HUES64 (cell line): ENCODE data around the gene CCL5. TPM values are rescaled to one million over a fixed set of nuclear protein-coding genes. Genes with fewer than 3 reads are reported as not detected.

ENCODE experiments used
- H3K27ac ChIP-seq: 2 replicates; pipeline ENCODE4 v1.7.0; 2013; ENCODE audit warnings: low read depth, low read length, inconsistent platforms
- H3K27me3 ChIP-seq: 2 replicates; pipeline ENCODE4 v1.6.1; 2013; ENCODE audit warnings: mild to moderate bottlenecking, low read length; ENCODE audit not compliant: insufficient read depth
- H3K36me3 ChIP-seq: 2 replicates; pipeline ENCODE4 v1.6.1; 2013; ENCODE audit warnings: mild to moderate bottlenecking, low read length; ENCODE audit not compliant: insufficient read depth
- H3K4me1 ChIP-seq: 2 replicates; pipeline ENCODE4 v1.6.1; 2013; ENCODE audit warnings: mild to moderate bottlenecking, low read length, moderate library complexity; ENCODE audit not compliant: insufficient read depth
- H3K4me3 ChIP-seq: 2 replicates; pipeline ENCODE4 v1.5.1; 2013; ENCODE audit warnings: mild to moderate bottlenecking, low read length, moderate library complexity
- H3K9ac ChIP-seq: 2 replicates; pipeline ENCODE4 v1.6.1; 2013; ENCODE audit warnings: mild to moderate bottlenecking, low read depth, low read length
- H3K9me3 ChIP-seq: 2 replicates; pipeline ENCODE4 v1.6.1; 2013; ENCODE audit warnings: low read depth, low read length; ENCODE audit not compliant: insufficient read depth
- WGBS: fragments of 150-250, 120-280 bp; methylation state at CpG from one replicate; pipeline ENCODE4 v1.1.7; 2013; ENCODE audit warnings: missing lambda C conversion rate; 5-methylcytosine and 5-hydroxymethylcytosine counted together
- polyA plus RNA-seq, 2 experiments: library from polyadenylated mRNA; stranded (reverse); fragments of 50-300 nt; gene quantifications; one replicate each; pipeline ENCODE4 v1.2.3, GENCODE V29; 2013

The CCL5 gene
- not detected for polyA plus RNA-seq (2013, experiment 1 of 2)
- not detected for polyA plus RNA-seq (2013, experiment 2 of 2)

- Histone ChIP-seq H3K27ac (no peak within 1 kb of the TSS), H3K36me3 (no peaks in the 10 kb centered on the region), H3K9ac (no peak within 1 kb of the TSS), H3K4me3 (no peak within 1 kb of the TSS), H3K27me3 (no peaks in the 10 kb centered on the region), H3K9me3 (no peaks in the 10 kb centered on the region), H3K4me1 (no peaks in the 10 kb centered on the region)
- WGBS = 91% methylated on average over 11 of the region's 11 CpGs
Observed at GRCh38 chr17:35879773-35880654, at the start of gene CCL5. Gene CCL5, minus strand, starts transcription at chr17:35880360.

DNA sequence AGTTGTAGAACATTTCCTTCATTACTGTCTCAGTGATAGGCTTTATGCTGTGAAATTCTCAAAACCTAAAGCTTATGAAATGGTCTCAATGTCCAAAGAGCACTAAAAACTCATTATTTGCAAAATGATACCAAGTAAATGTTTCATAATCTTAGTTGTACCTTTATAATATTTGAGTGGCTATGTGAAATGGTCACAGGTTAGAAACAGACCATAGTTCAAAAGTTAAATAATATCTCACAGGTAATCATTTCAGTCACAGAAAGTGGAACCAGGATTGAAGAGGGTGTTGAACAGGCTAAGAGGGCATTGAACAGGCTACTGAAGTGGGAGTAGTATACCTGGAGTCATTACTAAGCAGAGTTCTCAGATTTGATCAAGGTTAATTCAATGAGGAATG is 47.6 kb upstream of the CCL5 start:
- no peak overlapping the region for H3K27ac ChIP-seq
- peaks cover 12% of the 10 kb centered on the region for H3K4me1 ChIP-seq
- H3K36me3 ChIP-seq = peaks cover 15% of the 10 kb centered on the region
- H3K27me3 ChIP-seq = peaks cover 6% of the 10 kb centered on the region; the same call in 1 of the 2 replicates
- no peak overlapping the region for H3K4me3 ChIP-seq
- H3K9ac ChIP-seq = no peak overlapping the region
- no peaks in the 10 kb centered on the region for H3K9me3 ChIP-seq

GRCh38 chr17:35923609-35924114 is 43.5 kb upstream of the CCL5 start:
- Histone ChIP-seq H3K36me3 (peaks cover 20% of the 10 kb centered on the region), H3K4me3 (no peak overlapping the region), H3K27me3 (no peaks in the 10 kb centered on the region), H3K9ac (no peak overlapping the region), H3K27ac (no peak overlapping the region), H3K9me3 (no peaks in the 10 kb centered on the region), H3K4me1 (no peaks in the 10 kb centered on the region)
- WGBS = 94% methylated on average over 6 of the region's 6 CpGs

- Histone ChIP-seq H3K9ac (no peak overlapping the region), H3K36me3 (peaks cover 18% of the 10 kb centered on the region), H3K4me3 (no peak overlapping the region), H3K27me3 (no peaks in the 10 kb centered on the region), H3K9me3 (no peaks in the 10 kb centered on the region), H3K27ac (no peak overlapping the region), H3K4me1 (no peaks in the 10 kb centered on the region)
- 88% methylated on average over 1 of the region's 1 CpG for WGBS
Observed at GRCh38 chr17:35920229-35920628, 40.1 kb upstream of the CCL5 start.

GRCh38 chr17:35918665-35919064 is 38.5 kb upstream of the CCL5 start:
- Histone ChIP-seq H3K9me3 (no peaks in the 10 kb centered on the region; the same call in 1 of the 2 replicates), H3K9ac (no peak overlapping the region), H3K36me3 (peaks cover 6% of the 10 kb centered on the region; the same call in 1 of the 2 replicates), H3K4me3 (no peak overlapping the region), H3K27ac (no peak overlapping the region), H3K4me1 (no peaks in the 10 kb centered on the region), H3K27me3 (no peaks in the 10 kb centered on the region)
- WGBS = 96% methylated on average over 3 of the region's 3 CpGs

DNA sequence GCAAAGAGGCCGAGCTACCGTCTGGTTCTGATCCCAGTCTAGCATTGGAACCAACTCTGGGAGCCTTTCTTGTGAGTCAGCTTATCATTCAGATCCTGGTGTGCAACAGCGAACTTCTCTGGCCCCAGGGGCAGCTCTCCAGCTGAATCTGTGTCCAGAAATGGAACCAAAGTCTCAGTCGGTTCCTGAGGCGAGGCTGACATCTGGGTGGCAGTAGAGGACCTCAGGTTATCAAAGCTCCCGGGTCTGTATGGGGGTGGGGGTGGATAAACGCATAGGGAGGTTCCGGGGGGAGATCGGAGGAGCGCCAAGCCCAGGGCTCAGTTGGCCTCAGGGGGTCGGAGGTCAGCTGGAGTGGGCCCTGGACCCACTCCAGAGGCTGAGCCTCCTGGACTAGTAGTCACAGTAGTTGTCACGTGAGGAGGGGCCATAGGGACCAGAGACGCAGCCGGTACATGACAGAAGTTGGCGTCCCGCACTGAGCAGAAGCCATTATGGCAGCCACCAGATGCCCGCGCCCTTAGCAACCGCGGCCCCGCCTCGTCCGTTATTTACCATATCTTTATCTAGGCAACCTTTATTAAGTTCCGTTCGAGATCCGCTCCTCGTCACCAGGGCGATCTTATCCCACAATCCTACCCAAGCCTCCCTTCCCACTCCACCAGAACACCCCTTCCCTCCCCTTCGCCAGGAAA is 37.5 kb upstream of the CCL5 start:
- 97% methylated on average over 29 of the region's 29 CpGs for WGBS
- Histone ChIP-seq H3K9me3 (no peaks in the 10 kb centered on the region; the same call in 1 of the 2 replicates), H3K27me3 (no peaks in the 10 kb centered on the region), H3K9ac (no peak overlapping the region), H3K4me3 (no peak overlapping the region), H3K36me3 (peaks cover 4% of the 10 kb centered on the region; the same call in 1 of the 2 replicates), H3K4me1 (no peaks in the 10 kb centered on the region), H3K27ac (no peak overlapping the region)

DNA sequence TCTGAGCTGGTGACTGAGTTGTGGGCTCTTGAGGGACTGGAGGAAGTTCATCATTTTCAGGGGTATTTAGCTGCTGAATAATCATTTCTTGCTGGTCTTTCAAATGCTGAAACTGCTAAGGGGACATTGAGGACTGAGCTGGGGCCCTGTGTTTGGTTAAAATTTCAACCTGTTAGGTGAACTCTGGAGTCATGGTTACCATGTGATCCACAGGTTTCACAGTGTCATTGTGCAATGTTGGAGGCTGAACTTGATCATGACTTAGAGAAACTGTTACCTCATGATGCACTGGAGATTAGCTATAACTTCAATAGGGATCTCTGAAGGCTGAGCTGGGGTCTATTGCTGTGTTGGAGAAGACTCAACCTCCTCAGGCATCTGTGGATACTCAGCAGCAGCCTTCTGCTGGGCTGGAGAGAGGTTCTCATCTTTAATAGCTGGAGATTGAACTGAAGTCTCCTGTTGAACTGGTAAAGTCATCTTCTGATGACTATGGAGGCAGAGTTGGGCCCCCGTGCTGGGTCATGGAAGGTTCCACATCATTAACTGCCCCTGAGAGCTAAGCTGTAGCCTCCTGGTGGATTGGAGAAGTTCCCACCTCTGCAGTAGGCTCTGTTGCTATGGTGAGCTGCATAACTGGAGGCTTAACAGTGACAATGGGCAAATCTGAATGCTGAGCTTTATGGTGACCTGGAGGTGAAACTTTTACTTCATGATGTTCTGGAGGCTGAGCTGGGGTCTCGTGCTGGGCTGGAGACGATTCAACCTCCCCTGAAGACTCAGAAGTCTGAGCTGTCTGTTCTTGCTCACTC is 35.2 kb upstream of the CCL5 start:
- Histone ChIP-seq H3K4me3 (no peak overlapping the region), H3K9ac (no peak overlapping the region), H3K36me3 (no peaks in the 10 kb centered on the region), H3K27me3 (no peaks in the 10 kb centered on the region), H3K4me1 (no peaks in the 10 kb centered on the region), H3K27ac (no peak overlapping the region), H3K9me3 (peaks cover under 1% of the 10 kb centered on the region; the same call in 1 of the 2 replicates)
- WGBS = 91% methylated on average over 3 of the region's 3 CpGs

DNA sequence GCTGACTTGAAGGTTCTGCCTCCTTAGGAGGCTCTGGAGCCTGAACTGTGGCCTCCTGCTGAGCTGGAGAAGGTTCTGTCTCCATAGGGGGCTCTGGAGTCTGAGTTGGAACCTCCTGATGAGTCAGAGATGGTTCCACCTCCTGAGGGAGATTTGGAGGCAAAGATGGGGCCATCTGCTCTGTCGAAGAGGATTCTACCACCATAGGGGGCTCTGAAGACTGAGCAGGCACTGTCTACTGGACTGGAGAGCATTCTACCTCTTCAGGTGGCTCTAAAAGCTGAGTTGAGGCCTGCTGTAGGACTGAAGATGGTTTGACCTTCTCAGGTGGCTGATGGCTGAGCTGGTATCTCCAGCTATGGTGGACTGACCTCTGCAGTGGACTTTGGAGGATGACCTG is 34.2 kb upstream of the CCL5 start:
- 92% methylated on average over 1 of the region's 1 CpG for WGBS
- Histone ChIP-seq H3K4me3 (no peak overlapping the region), H3K27me3 (no peaks in the 10 kb centered on the region), H3K4me1 (no peaks in the 10 kb centered on the region), H3K36me3 (no peaks in the 10 kb centered on the region), H3K9ac (no peak overlapping the region), H3K27ac (no peak overlapping the region), H3K9me3 (peaks cover 3% of the 10 kb centered on the region)

GRCh38 chr17:35913609-35914008 is 33.4 kb upstream of the CCL5 start:
- Histone ChIP-seq H3K9me3 (peaks cover 3% of the 10 kb centered on the region), H3K9ac (no peak overlapping the region), H3K4me3 (no peak overlapping the region), H3K27me3 (no peaks in the 10 kb centered on the region), H3K36me3 (no peaks in the 10 kb centered on the region), H3K27ac (no peak overlapping the region), H3K4me1 (no peaks in the 10 kb centered on the region)
- WGBS = 87% methylated on average over 4 of the region's 4 CpGs

- no peak overlapping the region for H3K27ac ChIP-seq
- H3K27me3 ChIP-seq = no peaks in the 10 kb centered on the region
- no peak overlapping the region for H3K4me3 ChIP-seq
- 85% methylated on average over 2 of the region's 2 CpGs for WGBS
- H3K4me1 ChIP-seq = no peaks in the 10 kb centered on the region
- no peak overlapping the region for H3K9ac ChIP-seq
- H3K9me3 ChIP-seq = peaks cover 3% of the 10 kb centered on the region
- no peaks in the 10 kb centered on the region for H3K36me3 ChIP-seq
Observed at GRCh38 chr17:35912942-35913341, 32.8 kb upstream of the CCL5 start.
